IMR-90 (cell line): Measurements from ENCODE around the gene QARS1. TPM values are rescaled to one million over a fixed set of nuclear protein-coding genes. Genes with fewer than 3 reads are reported as not detected.

Experiments used
- ATAC-seq: fragments of 200-7000 bp; cut with Tn5 transposase; 2 replicates; pipeline ENCODE4 v1.9.1; 2020; ENCODE audit warnings: low read depth, mild to moderate bottlenecking, moderate library complexity
- BruUV-seq: library from RNA; stranded (reverse); fragments of 400-500 nt; replicated peaks from 2 replicates; lab custom pipeline; 2021; lab: Mats Ljungman, UMichigan
- CTCF ChIA-PET: fragments of 300-600 bp; formaldehyde crosslinking; extraction: SDS; loops from one replicate; lab custom pipeline; 2021; ENCODE audit warnings: antibody characterized with exemption; lab: Yijun Ruan, JAX
- POLR2A ChIA-PET: fragments of 300-600 bp; sonication (Branson Sonifier 250); formaldehyde crosslinking; loops from one replicate; lab custom pipeline; 2022; ENCODE audit warnings: antibody characterized with exemption; ENCODE audit not compliant: unreplicated experiment; lab: Charles Lee
- DNase-seq: peaks from one replicate; pipeline ENCODE4 v3.0.0; 2013
- H2AFZ ChIP-seq: replicated peaks from 2 replicates; pipeline ENCODE3; 2013; ENCODE audit warnings: low read length, mild to moderate bottlenecking; ENCODE audit not compliant: poor library complexity
- H2AK5ac ChIP-seq: 2 replicates; pipeline ENCODE4 v1.6.1; 2013; ENCODE audit warnings: low read depth, low read length, inconsistent platforms
- H2AK9ac ChIP-seq: replicated peaks from 2 replicates; pipeline ENCODE3; 2013; ENCODE audit warnings: mild to moderate bottlenecking, low read depth, low read length, moderate library complexity; ENCODE audit not compliant: poor library complexity
- H2BK120ac ChIP-seq: 2 replicates; pipeline ENCODE4 v1.6.1; 2013; ENCODE audit warnings: low read depth, low read length, inconsistent platforms
- H2BK15ac ChIP-seq: 3 replicates; pipeline ENCODE4 v1.6.1; 2013; ENCODE audit warnings: low read depth, low read length, inconsistent platforms
- H2BK20ac ChIP-seq: 2 replicates; pipeline ENCODE4 v1.6.1; 2013; ENCODE audit warnings: low read depth, mild to moderate bottlenecking, inconsistent platforms, low read length, moderate library complexity
- H2BK5ac ChIP-seq: 2 replicates; pipeline ENCODE4 v1.6.1; 2013; ENCODE audit warnings: mild to moderate bottlenecking, low read depth, low read length, inconsistent platforms; ENCODE audit not compliant: poor library complexity, severe bottlenecking
- H3K14ac ChIP-seq: replicated peaks from 2 replicates; pipeline ENCODE4 v1.6.1; 2013; ENCODE audit warnings: low read depth, low read length, inconsistent platforms
- H3K18ac ChIP-seq: 2 replicates; pipeline ENCODE4 v1.6.1; 2013; ENCODE audit warnings: low read depth, low read length, control low read depth
- H3K23ac ChIP-seq: 2 replicates; pipeline ENCODE4 v1.6.1; 2013; ENCODE audit warnings: low read depth, low read length, inconsistent platforms
- H3K27ac ChIP-seq: 2 replicates; pipeline ENCODE4 v1.5.1; 2013; ENCODE audit warnings: mild to moderate bottlenecking, control low read depth, low read length; ENCODE audit not compliant: insufficient read depth
- H3K27me3 ChIP-seq: 2 replicates; pipeline ENCODE4 v1.6.1; 2013; ENCODE audit warnings: low read length; ENCODE audit not compliant: control insufficient read depth, insufficient read depth
- H3K36me3 ChIP-seq: 2 replicates; pipeline ENCODE4 v1.6.1; 2013; ENCODE audit warnings: low read length, mixed read lengths; ENCODE audit not compliant: control insufficient read depth, insufficient read depth
- H3K4ac ChIP-seq: 2 replicates; pipeline ENCODE4 v1.6.1; 2013; ENCODE audit warnings: low read depth, low read length, inconsistent platforms
- H3K4me1 ChIP-seq: 2 replicates; pipeline ENCODE4 v1.6.1; 2013; ENCODE audit warnings: low read length, mixed read lengths; ENCODE audit not compliant: control insufficient read depth, insufficient read depth
- H3K4me2 ChIP-seq: 2 replicates; pipeline ENCODE4 v1.6.1; 2013; ENCODE audit warnings: low read depth, mild to moderate bottlenecking, control low read depth, low read length, moderate library complexity
- H3K4me3 ChIP-seq: 2 replicates; pipeline ENCODE4 v1.5.1; 2013; ENCODE audit warnings: low read depth, mild to moderate bottlenecking, control low read depth, low read length, moderate library complexity; ENCODE audit not compliant: insufficient read depth
- H3K56ac ChIP-seq: 2 replicates; pipeline ENCODE4 v1.6.1; 2013; ENCODE audit warnings: low read length, inconsistent platforms; ENCODE audit not compliant: insufficient read depth; ENCODE audit errors: extremely low read depth
- H3K79me1 ChIP-seq, 2 experiments: 2 replicates each; pipeline ENCODE4 v1.6.1; 2013; ENCODE audit warnings: low read length in 2 of 2, inconsistent platforms in 1 of 2, low read depth in 1 of 2
- H3K9ac ChIP-seq: 2 replicates; pipeline ENCODE4 v1.6.1; 2013; ENCODE audit warnings: low read depth, low read length, control low read depth
- H3K9me1 ChIP-seq: 2 replicates; pipeline ENCODE4 v1.6.1; 2013; ENCODE audit warnings: low read length, inconsistent platforms; ENCODE audit not compliant: insufficient read depth
- H3K9me3 ChIP-seq: 2 replicates; pipeline ENCODE4 v1.6.1; 2013; ENCODE audit warnings: low read length; ENCODE audit not compliant: control insufficient read depth, insufficient read depth
- H4K20me1 ChIP-seq: 2 replicates; pipeline ENCODE4 v1.6.1; 2013; ENCODE audit warnings: low read length, inconsistent platforms; ENCODE audit not compliant: insufficient read depth
- H4K5ac ChIP-seq: 2 replicates; pipeline ENCODE4 v1.6.1; 2013; ENCODE audit warnings: mild to moderate bottlenecking, low read depth, low read length, control low read depth
- H4K8ac ChIP-seq, 2 experiments: 2 replicates each; pipeline ENCODE4 v1.6.1; 2013; ENCODE audit warnings: low read depth in 2 of 2, low read length in 2 of 2, control low read depth in 1 of 2, inconsistent platforms in 1 of 2
- H4K91ac ChIP-seq: 2 replicates; pipeline ENCODE4 v1.6.1; 2013; ENCODE audit warnings: low read depth, low read length, inconsistent platforms; ENCODE audit not compliant: insufficient read depth
- FOS ChIP-seq: fragments of 150-350 bp; IDR thresholded peaks from 2 replicates; pipeline ENCODE4 v1.6.1; 2016; ENCODE audit warnings: low read depth, low read length
- MXI1 ChIP-seq: IDR thresholded peaks from 2 replicates; pipeline ENCODE4 v1.6.1; 2012; ENCODE audit warnings: low read depth, mild to moderate bottlenecking, low read length, moderate library complexity, borderline replicate concordance
- WGBS, 2 experiments: methylation state at CpG; one replicate each; pipeline versions ENCODE4 v1.1.5 to v1.1.7; 2013; ENCODE audit warnings: missing lambda C conversion rate in 2 of 2; ENCODE audit not compliant: insufficient read length in 1 of 2; ENCODE audit errors: extremely low coverage in 2 of 2; 5-methylcytosine and 5-hydroxymethylcytosine counted together
- dilution Hi-C: fragments of 300-500 bp; cut with HindIII; formaldehyde crosslinking; loops from one replicate; pipeline ENCODE4 v1.14.3; 2018; ENCODE audit warnings: low sequenced_read_pairs; ENCODE audit not compliant: unreplicated experiment
- in situ Hi-C: fragments of 300-500 bp; cut with MboI; formaldehyde crosslinking; loops from 3 replicates; pipeline ENCODE4 v1.14.3; 2019; ENCODE audit warnings: low sequenced_read_pairs, inconsistent platforms, mixed read lengths
- intact Hi-C: fragments of 100-400 bp; cut with micrococcal nuclease; formaldehyde crosslinking; loops from 2 replicates; pipeline ENCODE4 v1.10.0; 2022
- polyA plus RNA-seq, 3 experiments: library from polyadenylated mRNA; depleted of rRNA; stranded (reverse); fragments of >200 nt; gene quantifications; 2 replicates each; pipeline ENCODE4 v1.2.3, GENCODE V29; 2012; ENCODE audit warnings: low replicate concordance in 1 of 3
- total RNA-seq: library from RNA; depleted of rRNA; stranded (reverse); fragments of >200 nt; gene quantifications from 2 replicates; pipeline ENCODE4 v1.2.3, GENCODE V29; 2012

Gene QARS1
- total and polyA plus RNA-seq, 2 of the 4 experiments (the other 2 are of a cell fraction) = 354 to 396 TPM

GRCh38 chr3:49076646-49077045 is 27.9 kb downstream of the QARS1 start:
- Histone ChIP-seq H3K4ac (no peak overlapping the region), H3K27me3 (no peaks in the 10 kb centered on the region), H4K91ac (no peak overlapping the region), H3K4me3 (no peak overlapping the region), H3K79me1 (peaks cover 22 to 64% of the 10 kb centered on the region in 2 experiments), H3K27ac (no peak overlapping the region), H3K4me1 (no peaks in the 10 kb centered on the region), H2BK5ac (no peak overlapping the region), H3K18ac (no peak overlapping the region), H2BK20ac (no peak overlapping the region), H3K9me3 (no peaks in the 10 kb centered on the region), H2AFZ (no peak overlapping the region), H4K8ac (no peak overlapping the region), H3K14ac (no peak overlapping the region), H4K5ac (no peak overlapping the region), H3K4me2 (no peak overlapping the region), H3K9ac (no peak overlapping the region), H3K9me1 (no peaks in the 10 kb centered on the region), H2BK120ac (no peak overlapping the region), H3K36me3 (peaks cover 48% of the 10 kb centered on the region), H4K20me1 (peaks cover 28% of the 10 kb centered on the region), H3K56ac (no peak overlapping the region), H2AK5ac (no peak overlapping the region), H3K23ac (no peak overlapping the region), H2AK9ac (no peak overlapping the region), H2BK15ac (no peak overlapping the region)
- TF ChIP-seq MXI1 (no peak), FOS (no peak)
- ChIA-PET CTCF (no interaction called here), POLR2A (no interaction called here)
- intact Hi-C loops = loop anchor here (5.0 kb wide), 1 partner anchor 34 kb away; no protein-coding TSS in a partner anchor
- ATAC-seq (no peak), DNase-seq (no peak)
- in situ Hi-C loops = no loop called here
- dilution Hi-C loops = no loop called here
- BruUV-seq = no TSS peak
- no CpG with 5 or more reads among the region's 4 CpGs for WGBS, 2 experiments
